Measurements from ENCODE around the gene ZBTB12. TPM values are rescaled to one million over a fixed set of nuclear protein-coding genes. Genes with fewer than 3 reads are reported as not detected.
"Not testable (repeated sequence)": the region's sequence is repeated elsewhere in the genome, so short reads cannot be mapped to it uniquely, and the experiment has no call there.

Gene ZBTB12
- total and polyA plus RNA-seq, 3 experiments from 2014 or later: 3.5 to 4.3 TPM; not detected in 1

DNA sequence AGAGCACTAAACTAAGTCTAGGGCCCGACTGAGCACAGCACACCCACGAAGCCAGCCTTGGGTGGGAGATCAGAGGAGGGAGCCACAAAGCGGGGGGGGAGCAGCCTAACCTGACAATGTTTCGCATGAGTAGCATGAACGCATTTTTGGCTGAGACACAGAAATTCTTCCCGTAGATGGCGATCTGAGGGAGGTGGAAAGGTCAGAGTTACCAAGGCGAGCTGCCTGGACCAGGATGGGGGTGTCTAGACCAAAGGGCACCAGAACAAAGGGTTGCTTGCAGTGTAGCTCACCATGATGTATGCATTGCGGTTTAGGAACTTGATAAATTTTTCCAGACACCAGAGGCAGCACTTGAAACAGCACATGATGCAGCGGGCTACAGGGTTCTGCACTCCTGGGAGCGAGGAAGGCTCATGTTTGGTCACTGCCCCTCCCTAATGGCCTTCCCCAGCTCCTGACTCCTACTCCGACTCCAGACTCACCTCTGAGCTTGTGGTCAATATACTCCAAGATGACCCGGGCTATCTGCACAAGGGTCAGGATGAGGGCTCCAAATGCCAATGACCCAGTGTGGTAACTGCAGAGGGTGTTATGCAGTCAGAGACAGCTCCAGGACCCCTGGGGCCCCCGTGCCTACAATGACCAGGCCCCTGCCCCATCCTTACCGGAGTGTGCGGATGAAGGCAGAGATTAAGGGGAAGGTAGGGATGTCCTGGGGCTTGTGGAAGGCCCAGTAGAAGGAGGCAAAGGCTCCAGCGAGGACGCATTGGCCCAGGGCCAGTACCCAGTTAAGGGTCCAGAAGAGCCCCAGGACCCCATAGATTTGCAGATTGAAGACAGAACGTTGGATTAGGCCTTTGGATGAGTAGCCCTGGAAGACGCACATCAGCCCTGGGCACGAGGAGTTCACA is 36.4 kb downstream of the ZBTB12 start:
- Mint-ChIP-seq H3K4me3 (peak overlapping the region in 1 of 7 donors; percentile 19), H3K4me1 (peaks cover 25 to 26% (median 26%) of the 10 kb centered on the region in 3 donors), H3K36me3 (peaks cover 0 to 23% (median 0%) of the 10 kb centered on the region in 3 donors), H3K27ac (peak overlapping the region in 4 of 8 donors; percentile 17 to 82 (median 50)), H3K9me3 (no peaks in the 10 kb centered on the region), H3K27me3 (peaks cover 0 to 4% of the 10 kb centered on the region in 2 donors)
- no peak overlapping the region for H3K27ac ChIP-seq (ENCODE audit: low read depth, low read length)
- peaks cover 21% of the 10 kb centered on the region for H3K4me1 ChIP-seq (ENCODE audit: insufficient read depth, low read length)
- no peak for DNase-seq
- H3K27me3 ChIP-seq (ENCODE audit: insufficient read depth, low read length, poor library complexity, severe bottlenecking): no peaks in the 10 kb centered on the region
- no peak overlapping the region for H3K4me3 ChIP-seq (ENCODE audit: low read length)
- CTCF ChIA-PET: interaction anchor here (1.1 to 1.5 kb wide), 3 partner anchors 24 to 34 kb away, joined by 3 read pairs; no protein-coding TSS in a partner anchor
- peaks cover 2% of the 10 kb centered on the region for H3K36me3 ChIP-seq (ENCODE audit: insufficient read depth, low read length)
- no peaks in the 10 kb centered on the region for H3K9me3 ChIP-seq (ENCODE audit: low read length)
- POLR2A ChIA-PET: no interaction called here

DNA sequence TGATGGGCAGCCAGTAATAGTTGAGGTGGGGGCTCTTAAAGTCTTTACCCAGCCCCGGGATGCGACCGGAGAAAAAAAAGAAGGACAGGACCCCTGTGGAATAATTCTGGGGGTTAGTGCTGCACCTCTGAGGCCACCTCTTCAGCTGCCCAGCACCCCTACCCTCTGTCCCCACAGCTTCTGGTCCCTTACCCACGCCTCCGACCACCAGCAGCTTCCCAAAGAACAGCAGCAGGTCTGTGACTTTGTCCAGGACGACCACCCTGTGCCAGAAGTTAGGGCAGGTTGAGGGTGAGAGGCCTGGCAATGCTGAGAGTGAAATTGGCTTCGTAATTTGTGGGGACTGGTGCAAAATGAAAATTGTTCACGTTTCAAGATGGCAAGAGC is 37.1 kb downstream of the ZBTB12 start:
- H3K9me3 Mint-ChIP-seq: no peaks in the 10 kb centered on the region
- no peak for DNase-seq
- H3K27me3 Mint-ChIP-seq: peaks cover 0 to 4% of the 10 kb centered on the region in 2 donors
- H3K36me3 Mint-ChIP-seq: peaks cover 0 to 29% (median 0%) of the 10 kb centered on the region in 3 donors
- no peaks in the 10 kb centered on the region for H3K9me3 ChIP-seq (ENCODE audit: low read length)
- peak overlapping the region in 1 of 7 donors; percentile 19 for H3K4me3 Mint-ChIP-seq
- peak overlapping the region in 3 of 8 donors; percentile 27 to 82 (median 73) for H3K27ac Mint-ChIP-seq
- peaks cover 8% of the 10 kb centered on the region for H3K36me3 ChIP-seq (ENCODE audit: insufficient read depth, low read length)
- H3K4me1 ChIP-seq (ENCODE audit: insufficient read depth, low read length): peaks cover 21% of the 10 kb centered on the region
- no peak overlapping the region for H3K27ac ChIP-seq (ENCODE audit: low read depth, low read length)
- peaks cover 25 to 26% (median 26%) of the 10 kb centered on the region in 3 donors for H3K4me1 Mint-ChIP-seq
- POLR2A ChIA-PET: interaction anchor here (2.2 kb wide), 1 partner anchor 135 kb away, joined by 9 read pairs; the partner anchor contains the start of gene DDAH2
- CTCF ChIA-PET: interaction anchor here (1.1 to 1.5 kb wide), 2 partner anchors 24 to 34 kb away, joined by 3 read pairs; no protein-coding TSS in a partner anchor
- H3K4me3 ChIP-seq (ENCODE audit: low read length): no peak overlapping the region
- no peaks in the 10 kb centered on the region for H3K27me3 ChIP-seq (ENCODE audit: insufficient read depth, low read length, poor library complexity, severe bottlenecking)

DNA sequence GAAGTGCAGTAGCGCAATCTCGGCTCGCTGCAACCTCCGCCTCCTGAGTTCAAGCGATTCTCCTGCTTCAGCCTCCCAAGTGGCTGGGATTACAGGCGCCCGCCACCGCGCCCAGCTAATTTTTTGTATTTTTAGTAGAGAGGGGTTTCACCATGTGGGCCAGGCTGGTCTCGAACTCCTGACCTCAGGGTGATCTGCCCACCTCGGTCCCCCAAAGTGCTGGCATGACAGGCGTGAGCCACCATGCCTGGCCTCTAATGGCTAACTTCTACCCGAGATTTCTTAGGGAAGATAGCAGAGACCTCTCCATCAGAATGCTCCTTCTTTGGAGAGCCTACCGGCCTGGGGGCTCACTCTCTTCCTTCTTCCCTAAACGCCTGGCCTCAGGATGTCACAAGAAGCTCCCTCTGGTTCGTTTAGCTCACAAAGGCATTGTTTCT is 37.7 kb downstream of the ZBTB12 start:
- Histone ChIP-seq H3K4me3 (ENCODE audit: low read length) (peak overlapping the region; percentile 62), H3K36me3 (ENCODE audit: insufficient read depth, low read length) (peaks cover 15% of the 10 kb centered on the region), H3K4me1 (ENCODE audit: insufficient read depth, low read length) (peaks cover 21% of the 10 kb centered on the region), H3K27ac (ENCODE audit: low read depth, low read length) (peak overlapping the region; percentile 92)
- not testable (repeated sequence) for H3K9me3 Mint-ChIP-seq; H3K27me3 Mint-ChIP-seq; H3K9me3 ChIP-seq (ENCODE audit: low read length); DNase-seq; H3K27me3 ChIP-seq (ENCODE audit: insufficient read depth, low read length, poor library complexity, severe bottlenecking)
- POLR2A ChIA-PET: interaction anchor here (0.6 to 2.2 kb wide), 6 partner anchors 21 to 195 kb away, joined by 3 to 12 read pairs (median 6); partner anchors contain the start of genes DDAH2, HSPA1A and HSPA1L
- Mint-ChIP-seq H3K27ac (peak overlapping the region; percentile 82 to 97 (median 94)), H3K4me3 (peak overlapping the region; percentile 80 to 97 (median 93)), H3K4me1 (peaks cover 25 to 26% (median 26%) of the 10 kb centered on the region in 3 donors), H3K36me3 (peaks cover 0 to 36% (median 1%) of the 10 kb centered on the region in 3 donors)
- CTCF ChIA-PET: interaction anchor here (0.9 to 2.2 kb wide), 11 partner anchors 10 to 318 kb away, joined by 3 to 9 read pairs (median 4); partner anchors contain the start of genes ATP6V1G2, BAG6 and GPANK1

DNA sequence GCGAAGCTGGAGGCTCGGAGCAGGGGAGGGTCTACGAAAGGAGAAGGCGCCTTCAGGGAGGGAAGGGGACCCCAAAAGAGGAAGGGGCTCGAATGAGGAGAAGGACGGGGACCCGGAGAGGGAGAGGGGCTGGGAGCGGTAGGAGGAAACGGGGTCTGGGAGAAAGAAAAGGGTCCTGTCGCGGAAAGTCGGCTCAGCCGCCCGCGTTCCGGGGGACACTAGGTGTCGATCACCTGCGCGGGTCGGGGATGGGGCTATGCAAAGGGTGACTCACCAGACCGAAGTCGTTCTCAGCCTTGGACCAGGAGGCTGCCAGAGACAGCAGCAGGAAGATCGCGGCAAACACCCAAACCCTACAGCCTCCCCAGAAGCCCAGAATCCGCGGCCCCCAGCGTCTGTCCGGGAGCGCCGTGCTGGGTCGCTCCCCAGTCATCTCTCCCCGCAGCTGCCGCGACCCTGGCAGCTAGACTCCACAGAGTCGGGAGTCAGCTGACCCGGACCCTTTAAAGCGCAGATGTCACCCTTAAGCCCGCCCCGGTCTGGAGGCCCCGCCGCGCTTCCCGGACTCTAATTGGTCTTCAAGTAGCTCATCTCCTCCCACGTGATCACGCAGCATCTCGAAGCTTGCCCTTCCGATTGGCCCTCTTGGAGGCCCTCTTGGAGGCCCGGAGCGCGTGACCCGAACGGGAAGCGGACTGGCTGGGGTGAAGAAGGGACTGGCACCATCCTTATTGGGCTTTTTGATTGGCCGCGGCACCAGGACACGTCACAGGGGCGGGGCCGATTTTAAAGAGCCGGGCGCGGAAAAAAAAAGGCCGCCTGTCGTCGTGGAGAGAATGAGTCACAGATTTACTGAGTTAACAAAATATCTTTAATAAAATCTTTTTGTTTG is 39.3 kb downstream of the ZBTB12 start, which contains the start of gene NEU1:
Gene NEU1, minus strand, starts transcription at position 478 of the 892 bp plus-strand sequence. Its CDS starts 45 bp downstream, at position 433.
- CTCF ChIA-PET: interaction anchor here (1.0 to 2.2 kb wide), 17 partner anchors 12 to 316 kb away, joined by 3 to 10 read pairs (median 4); partner anchors contain the start of genes ATP6V1G2, BAG6, C6orf47 and EHMT2
- peak within 1 kb of the TSS; percentile 82 to 97 (median 94) for H3K27ac Mint-ChIP-seq
- Histone ChIP-seq H3K27me3 (ENCODE audit: insufficient read depth, low read length, poor library complexity, severe bottlenecking) (no peaks in the 10 kb centered on the region), H3K9me3 (ENCODE audit: low read length) (no peaks in the 10 kb centered on the region), H3K4me1 (ENCODE audit: insufficient read depth, low read length) (peaks cover 21% of the 10 kb centered on the region), H3K36me3 (ENCODE audit: insufficient read depth, low read length) (peaks cover 20% of the 10 kb centered on the region), H3K27ac (ENCODE audit: low read depth, low read length) (peak within 1 kb of the TSS; percentile 95), H3K4me3 (ENCODE audit: low read length) (peak within 1 kb of the TSS; percentile 87)
- peaks cover 0 to 44% (median 2%) of the 10 kb centered on the region in 3 donors for H3K36me3 Mint-ChIP-seq
- peak within 1 kb of the TSS; percentile 80 to 97 (median 93) for H3K4me3 Mint-ChIP-seq
- POLR2A ChIA-PET: interaction anchor here (0.6 to 2.2 kb wide), 21 partner anchors 19 to 1109 kb away, joined by 3 to 13 read pairs (median 4); partner anchors contain the start of genes ABHD16A, BAG6, C6orf47 and DDAH2
- peaks cover 25 to 26% (median 26%) of the 10 kb centered on the region in 3 donors for H3K4me1 Mint-ChIP-seq
- H3K9me3 Mint-ChIP-seq: no peaks in the 10 kb centered on the region
- peaks cover 0 to 4% of the 10 kb centered on the region in 2 donors for H3K27me3 Mint-ChIP-seq
- DNase-seq: peak; percentile 99 to 100 (median 99)

DNA sequence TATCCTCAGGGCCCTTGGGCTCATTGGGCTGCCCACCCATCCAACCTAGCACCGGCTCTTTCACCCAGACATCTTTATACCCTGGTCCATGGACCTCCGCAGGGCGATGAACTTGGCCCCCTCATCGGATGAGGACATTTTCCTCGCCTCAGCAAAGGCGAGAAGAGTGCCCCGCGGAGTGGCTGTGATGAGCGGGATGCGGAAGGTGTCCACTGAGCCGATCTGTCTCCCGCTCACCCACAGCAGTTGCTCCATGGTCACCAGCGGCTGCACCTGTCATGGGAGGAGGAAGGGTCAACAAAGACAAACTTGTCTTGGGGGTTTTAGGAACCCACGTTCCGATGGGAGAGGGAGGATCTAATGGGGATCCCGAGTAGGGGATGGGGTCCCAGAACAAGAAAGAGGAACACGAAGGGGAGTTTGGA is 40.0 kb downstream of the ZBTB12 start:
- no peaks in the 10 kb centered on the region for H3K9me3 Mint-ChIP-seq
- H3K9me3 ChIP-seq (ENCODE audit: low read length): no peaks in the 10 kb centered on the region
- peak overlapping the region; percentile 95 for H3K27ac ChIP-seq (ENCODE audit: low read depth, low read length)
- ChIA-PET CTCF (interaction anchor here (1.0 to 1.6 kb wide), 4 partner anchors 27 to 268 kb away, joined by 3 read pairs; partner anchors contain the start of gene FKBPL), POLR2A (interaction anchor here (1.1 to 1.8 kb wide), 6 partner anchors 26 to 210 kb away, joined by 4 to 12 read pairs (median 6); partner anchors contain the start of genes ABHD16A, BAG6, HSPA1A and HSPA1L)
- peaks cover 0 to 51% (median 2%) of the 10 kb centered on the region in 3 donors for H3K36me3 Mint-ChIP-seq
- DNase-seq: no peak
- H3K4me1 ChIP-seq (ENCODE audit: insufficient read depth, low read length): peaks cover 21% of the 10 kb centered on the region
- H3K4me1 Mint-ChIP-seq: peaks cover 25 to 26% (median 26%) of the 10 kb centered on the region in 3 donors
- H3K27me3 Mint-ChIP-seq: peaks cover 0 to 4% of the 10 kb centered on the region in 2 donors
- peak overlapping the region; percentile 80 to 97 (median 93) for H3K4me3 Mint-ChIP-seq
- H3K27me3 ChIP-seq (ENCODE audit: insufficient read depth, low read length, poor library complexity, severe bottlenecking): no peaks in the 10 kb centered on the region
- peak overlapping the region; percentile 87 for H3K4me3 ChIP-seq (ENCODE audit: low read length)
- peak overlapping the region; percentile 82 to 97 (median 94) for H3K27ac Mint-ChIP-seq
- peaks cover 24% of the 10 kb centered on the region for H3K36me3 ChIP-seq (ENCODE audit: insufficient read depth, low read length)

DNA sequence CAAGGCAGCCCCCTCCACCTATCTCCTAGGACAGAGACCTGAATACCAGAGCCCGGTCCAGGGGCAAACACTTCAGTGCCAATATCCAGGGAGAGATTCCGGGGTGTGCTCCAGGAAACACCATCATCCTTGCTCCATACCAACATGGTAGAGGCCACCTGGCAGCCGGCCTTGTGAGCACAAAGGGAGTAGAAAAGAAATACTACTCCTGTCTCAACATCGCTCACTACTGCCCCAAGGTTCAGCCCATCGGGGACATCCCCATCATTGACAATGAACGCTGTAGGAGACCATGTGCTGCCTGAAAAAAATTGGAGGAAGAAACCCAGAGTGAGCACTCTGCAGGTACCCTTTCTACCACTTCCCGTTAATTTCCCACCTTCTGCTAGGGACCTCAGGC is 40.7 kb downstream of the ZBTB12 start:
- no peaks in the 10 kb centered on the region for H3K9me3 ChIP-seq (ENCODE audit: low read length)
- peaks cover 0 to 4% of the 10 kb centered on the region in 2 donors for H3K27me3 Mint-ChIP-seq
- H3K27me3 ChIP-seq (ENCODE audit: insufficient read depth, low read length, poor library complexity, severe bottlenecking): no peaks in the 10 kb centered on the region
- ChIA-PET POLR2A (interaction anchor here (0.5 kb wide), 1 partner anchor 198 kb away, joined by 3 read pairs; no protein-coding TSS in a partner anchor), CTCF (no interaction called here)
- peak overlapping the region in 6 of 8 donors; percentile 27 to 95 (median 92) for H3K27ac Mint-ChIP-seq
- H3K9me3 Mint-ChIP-seq: no peaks in the 10 kb centered on the region
- peak overlapping the region in 6 of 7 donors; percentile 65 to 94 (median 86) for H3K4me3 Mint-ChIP-seq
- DNase-seq: no peak
- no peak overlapping the region for H3K4me3 ChIP-seq (ENCODE audit: low read length)
- peaks cover 25 to 26% (median 26%) of the 10 kb centered on the region in 3 donors for H3K4me1 Mint-ChIP-seq
- peaks cover 24% of the 10 kb centered on the region for H3K36me3 ChIP-seq (ENCODE audit: insufficient read depth, low read length)
- no peak overlapping the region for H3K27ac ChIP-seq (ENCODE audit: low read depth, low read length)
- peaks cover 21% of the 10 kb centered on the region for H3K4me1 ChIP-seq (ENCODE audit: insufficient read depth, low read length)
- peaks cover 0 to 52% (median 2%) of the 10 kb centered on the region in 3 donors for H3K36me3 Mint-ChIP-seq

DNA sequence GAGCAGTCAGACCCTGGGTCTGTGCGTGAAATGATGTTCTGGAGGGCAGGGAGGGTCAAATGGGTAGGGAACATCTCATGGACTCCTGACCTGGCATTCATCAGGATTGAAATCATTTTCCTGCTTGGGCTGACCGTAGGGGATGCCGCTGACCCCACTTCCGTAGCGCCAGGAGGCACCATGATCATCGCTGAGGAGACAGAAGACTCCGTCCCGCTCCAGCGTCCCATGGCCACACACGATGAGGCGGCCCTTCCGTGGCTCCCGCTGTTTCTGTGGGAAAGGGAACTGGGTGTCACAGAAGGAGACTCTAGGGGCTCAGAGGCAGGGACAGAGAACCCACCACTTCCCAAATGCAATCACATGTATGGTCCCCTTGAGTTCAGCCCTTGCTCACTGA is 41.5 kb downstream of the ZBTB12 start:
- H3K4me1 Mint-ChIP-seq: peaks cover 25 to 26% (median 26%) of the 10 kb centered on the region in 3 donors
- peaks cover 0 to 4% of the 10 kb centered on the region in 2 donors for H3K27me3 Mint-ChIP-seq
- H3K27me3 ChIP-seq (ENCODE audit: insufficient read depth, low read length, poor library complexity, severe bottlenecking): no peaks in the 10 kb centered on the region
- CTCF ChIA-PET: no interaction called here
- no peak overlapping the region for H3K4me3 ChIP-seq (ENCODE audit: low read length)
- no peaks in the 10 kb centered on the region for H3K9me3 ChIP-seq (ENCODE audit: low read length)
- H3K4me3 Mint-ChIP-seq: peak overlapping the region in 4 of 7 donors; percentile 59 to 82 (median 77)
- peaks cover 24% of the 10 kb centered on the region for H3K36me3 ChIP-seq (ENCODE audit: insufficient read depth, low read length)
- POLR2A ChIA-PET: no interaction called here
- no peaks in the 10 kb centered on the region for H3K9me3 Mint-ChIP-seq
- H3K4me1 ChIP-seq (ENCODE audit: insufficient read depth, low read length): peaks cover 21% of the 10 kb centered on the region
- H3K27ac ChIP-seq (ENCODE audit: low read depth, low read length): no peak overlapping the region
- DNase-seq: no peak
- H3K27ac Mint-ChIP-seq: peak overlapping the region in 4 of 8 donors; percentile 24 to 61 (median 54)
- H3K36me3 Mint-ChIP-seq: peaks cover 0 to 53% (median 2%) of the 10 kb centered on the region in 3 donors

Measured in CD8-positive, alpha-beta memory T cell (primary cell).